Activated naive CD4-positive, alpha-beta T cell (primary cell): Measurements from ENCODE around the gene SERPINA1.
"Not testable (repeated sequence)": the region's sequence is repeated elsewhere in the genome, so short reads cannot be mapped to it uniquely, and the experiment has no call there.

Source experiments
- DNase-seq, 4 experiments: peaks; one replicate each; lab custom pipeline; 2025; lab: John Stamatoyannopoulos, UW

Gene SERPINA1

DNA sequence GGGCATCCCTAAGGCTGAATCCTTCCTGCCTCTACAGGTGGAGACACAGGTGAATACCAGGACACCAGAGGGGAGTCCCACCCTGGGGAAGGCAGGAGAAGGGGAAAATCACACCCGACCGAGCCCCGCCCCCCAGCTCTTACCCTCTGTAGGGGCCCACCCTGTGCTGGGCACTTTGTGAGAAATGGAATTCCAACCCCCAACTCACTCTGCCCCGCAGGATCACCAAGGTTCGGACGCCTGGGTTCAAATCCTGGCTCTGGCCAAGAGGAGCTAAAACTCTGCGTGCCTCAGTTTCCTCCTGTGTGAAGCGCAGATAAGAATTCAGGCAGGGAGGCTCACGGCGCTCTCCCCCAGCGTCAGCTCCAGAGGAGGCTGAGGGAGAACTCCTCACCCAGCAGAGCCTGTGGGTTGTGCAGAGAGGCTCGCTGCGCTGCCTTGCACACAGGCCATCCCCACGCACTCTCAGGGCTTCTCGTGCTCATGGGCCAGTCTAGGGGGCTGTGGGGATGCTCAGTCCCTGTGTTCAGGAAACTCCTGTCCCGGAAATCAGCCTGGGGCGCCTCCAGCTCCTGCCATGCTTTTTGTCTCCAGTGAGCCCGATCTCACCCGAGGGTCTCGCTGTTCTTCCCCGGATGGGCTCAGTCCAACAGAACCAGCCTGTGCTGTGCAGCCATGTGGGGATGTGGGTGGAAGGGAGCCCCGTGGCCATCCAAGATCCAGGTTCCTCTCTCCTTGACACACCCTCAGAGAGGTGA is 18.5 kb downstream of the SERPINA1 start:
- not testable (repeated sequence) for DNase-seq

DNA sequence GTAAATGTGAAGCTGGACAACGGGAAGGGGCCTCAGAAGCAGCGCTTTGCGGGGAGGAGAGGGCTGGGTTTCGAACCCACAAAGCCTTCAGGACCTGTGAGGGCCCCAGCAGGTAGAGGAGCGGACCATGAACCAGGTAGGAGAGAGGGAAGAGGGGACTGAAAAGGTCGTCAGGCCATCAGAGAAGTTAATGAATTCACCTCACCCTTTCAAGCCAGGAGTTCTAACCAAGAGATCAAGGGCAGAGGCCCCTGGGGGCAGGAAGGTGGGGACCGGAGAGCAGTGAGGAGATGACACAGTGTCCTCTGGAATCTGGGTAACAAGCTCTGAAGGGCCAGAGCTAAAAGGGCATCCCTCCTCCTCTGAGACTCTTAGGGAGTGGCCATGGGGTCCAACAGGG is 19.4 kb downstream of the SERPINA1 start:
- DNase-seq: no peak

DNA sequence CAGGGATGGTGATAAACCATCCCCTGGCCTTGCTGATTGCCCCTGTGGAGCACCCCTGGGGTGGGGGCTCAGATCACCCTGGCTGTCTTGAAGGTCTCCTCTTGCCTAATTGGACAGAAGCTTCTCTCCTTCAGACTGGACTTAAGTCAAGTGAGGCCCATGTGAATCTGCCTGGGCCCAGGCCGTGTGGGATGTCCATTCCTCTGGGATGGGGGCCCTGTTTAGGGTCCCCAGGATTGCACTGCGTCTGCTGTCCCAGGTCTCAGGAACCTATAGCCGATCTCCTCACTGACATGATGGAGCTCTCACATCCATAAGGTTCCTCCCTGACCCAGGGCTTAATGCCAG is 20.2 kb downstream of the SERPINA1 start:
- DNase-seq: no peak

GRCh38 chr14:94367347-94368242 is 20.8 kb downstream of the SERPINA1 start:
- DNase-seq: no peak

DNA sequence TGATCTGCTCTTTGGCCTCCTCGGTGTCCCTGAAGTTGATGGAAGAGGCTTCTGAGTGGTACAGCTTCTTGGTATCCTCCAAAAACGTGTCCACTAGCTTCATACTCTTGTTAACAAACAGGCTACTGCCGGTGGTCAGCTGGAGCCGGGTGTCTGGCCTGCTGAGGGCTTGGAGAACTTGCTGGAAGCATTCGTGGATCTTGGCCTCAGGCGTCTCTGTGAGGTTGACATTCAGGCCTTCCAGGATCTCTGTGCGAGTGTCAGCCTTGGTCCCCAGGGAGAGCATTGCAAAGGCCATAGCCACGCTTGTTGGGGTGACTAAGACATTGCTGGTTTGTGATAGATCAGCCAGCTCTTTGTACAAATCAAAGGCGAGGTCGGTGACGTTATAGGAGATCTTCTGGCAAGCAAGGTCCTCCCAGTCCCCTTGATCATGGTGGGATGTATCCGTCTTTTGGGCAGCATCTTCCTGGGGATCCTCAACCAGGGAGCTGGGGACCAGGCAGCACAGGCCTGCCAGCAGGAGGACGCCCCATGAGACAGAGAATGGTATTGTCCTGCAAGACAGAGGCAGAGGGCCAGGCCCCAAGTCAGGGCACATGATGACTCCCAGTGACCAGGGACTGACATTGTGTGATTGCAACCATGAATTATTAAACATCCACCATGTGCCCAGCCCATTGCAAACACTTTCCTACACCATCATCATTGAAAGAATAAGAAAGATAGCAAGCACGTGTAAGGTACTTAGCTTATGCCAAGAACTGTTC is 22.1 kb downstream of the SERPINA1 start, which contains the start of gene SERPINA2:
Gene SERPINA2 (minus strand): TSS at position 553 of the 770 bp plus-strand sequence.
- DNase-seq: no peak

- DNase-seq: no peak
Observed at GRCh38 chr14:94365624-94366023, 22.8 kb downstream of the SERPINA1 start.

- DNase-seq: no peak
Observed at GRCh38 chr14:94364964-94365363, 23.4 kb downstream of the SERPINA1 start.

DNA sequence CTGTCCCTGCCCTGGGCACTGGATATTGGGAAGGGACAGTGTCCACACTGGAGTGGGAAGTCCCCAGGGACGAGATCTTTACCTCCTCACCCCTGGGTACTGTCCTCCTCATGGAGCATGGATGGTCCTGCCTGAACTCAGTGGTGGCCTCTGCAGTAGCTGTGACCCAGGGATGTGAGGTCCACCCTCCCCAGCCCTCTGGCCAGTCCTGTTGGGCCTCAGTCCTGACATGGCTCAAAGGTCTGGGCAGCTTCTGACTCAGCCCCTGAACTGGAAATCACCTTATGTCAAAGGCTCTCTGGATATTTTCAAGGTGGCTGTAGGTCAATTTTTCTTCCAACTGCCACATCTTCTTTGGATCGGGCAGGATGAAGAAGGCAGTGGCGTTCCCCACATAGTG is 24.4 kb downstream of the SERPINA1 start:
- DNase-seq: no peak

- no peak for DNase-seq
Observed at GRCh38 chr14:94363151-94363624, 25.2 kb downstream of the SERPINA1 start.

DNA sequence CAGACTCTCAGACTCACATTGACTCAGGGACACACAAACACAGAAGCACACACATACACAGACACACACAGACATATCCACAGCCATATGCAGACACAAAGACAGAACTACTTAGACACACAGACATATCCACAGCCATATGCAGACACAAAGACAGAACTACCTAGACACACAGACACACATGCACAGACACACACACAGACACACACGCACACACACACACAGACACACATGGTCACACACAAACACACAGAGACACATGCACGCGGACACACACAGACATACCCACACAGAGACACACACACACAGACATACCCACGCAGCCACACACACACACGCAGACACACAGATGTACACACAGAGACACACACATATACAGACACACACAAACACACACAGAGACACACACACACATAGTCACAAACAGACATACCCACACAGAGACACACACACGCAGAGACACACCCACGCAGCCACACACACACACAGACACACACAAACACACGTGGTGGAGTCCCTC is 25.7 kb downstream of the SERPINA1 start:
- DNase-seq: no peak

- no peak for DNase-seq
Observed at GRCh38 chr14:94361682-94362081, 26.7 kb downstream of the SERPINA1 start.

DNA sequence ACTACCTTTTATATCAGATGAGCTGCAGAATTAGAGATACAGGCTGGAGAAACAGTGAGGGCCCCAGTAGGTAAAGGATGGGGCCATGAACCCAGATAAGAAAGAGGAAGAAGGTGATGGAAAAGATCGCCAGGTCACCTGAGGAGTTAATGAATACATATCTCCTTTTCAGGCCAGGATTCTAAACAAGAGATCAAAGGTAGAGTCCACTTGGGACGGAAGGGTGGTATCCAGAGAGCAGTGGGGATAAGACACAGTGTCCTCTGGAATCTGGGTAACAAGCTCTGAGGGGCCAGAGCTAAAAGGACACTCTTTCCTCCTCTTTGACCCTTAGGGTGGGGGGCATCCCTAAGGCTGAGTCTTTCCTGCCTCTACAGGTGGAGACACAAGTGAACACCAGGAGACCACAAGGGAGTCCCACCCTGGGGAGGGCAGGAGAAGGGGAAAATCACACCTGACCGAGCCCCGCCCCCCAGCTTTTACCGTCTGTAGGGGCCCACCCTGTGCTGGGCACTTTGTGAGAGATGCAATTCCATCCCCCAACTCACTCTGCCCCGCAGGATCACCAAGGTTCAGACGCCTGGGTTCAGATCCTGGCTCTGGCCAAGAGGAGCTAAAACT is 27.3 kb downstream of the SERPINA1 start:
- DNase-seq: no peak

DNA sequence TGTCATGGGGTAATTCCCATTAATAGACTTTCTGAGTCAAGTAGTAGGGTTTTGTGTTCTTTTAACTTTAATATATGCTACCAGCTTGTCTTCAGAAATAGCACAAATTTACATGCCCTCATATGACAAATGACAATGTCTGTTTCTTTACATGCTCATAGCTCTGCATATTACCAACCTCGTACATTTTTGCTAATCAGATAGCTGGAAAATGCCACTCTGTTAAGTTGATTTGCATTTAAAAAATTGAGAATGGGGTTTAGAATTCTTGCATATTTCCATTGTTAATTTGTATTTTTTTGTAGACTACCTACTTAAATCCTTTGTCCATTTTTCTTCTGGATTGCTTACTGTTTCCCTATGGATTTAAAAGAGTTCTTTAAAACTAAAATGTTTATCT is 31.2 kb downstream of the SERPINA1 start:
- no peak for DNase-seq

- DNase-seq: no peak
Observed at GRCh38 chr14:94356379-94357056, 31.9 kb downstream of the SERPINA1 start.

- no peak for DNase-seq
Observed at GRCh38 chr14:94355191-94355794, 33.1 kb downstream of the SERPINA1 start.

DNA sequence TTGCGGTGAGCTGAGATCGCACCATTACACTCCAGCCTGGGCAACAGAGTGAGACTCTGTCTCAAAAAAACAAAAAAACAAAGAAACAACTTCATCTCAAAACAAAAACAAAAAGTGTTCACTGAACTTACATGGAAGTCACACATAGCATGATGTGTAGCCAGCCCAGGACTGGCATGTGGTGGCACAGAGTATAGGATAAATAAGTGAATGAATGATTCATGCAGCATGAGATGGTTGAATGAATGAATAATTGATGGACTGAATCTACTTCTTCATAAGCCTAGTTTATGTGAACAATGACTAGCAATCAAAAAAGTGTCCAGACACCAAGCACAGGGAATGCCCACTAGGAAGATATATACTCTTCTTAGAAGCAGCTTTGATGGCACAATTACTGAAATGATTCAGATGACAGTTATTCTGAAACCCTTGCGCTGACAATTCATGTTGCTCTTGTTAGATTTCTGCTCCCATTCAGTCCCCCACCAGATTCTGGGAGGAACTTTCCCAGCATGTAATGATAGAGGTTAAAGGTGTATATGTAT is 33.7 kb downstream of the SERPINA1 start:
- DNase-seq: no peak

GRCh38 chr14:94354190-94354589 is 34.2 kb downstream of the SERPINA1 start:
- DNase-seq: not testable (repeated sequence)

DNA sequence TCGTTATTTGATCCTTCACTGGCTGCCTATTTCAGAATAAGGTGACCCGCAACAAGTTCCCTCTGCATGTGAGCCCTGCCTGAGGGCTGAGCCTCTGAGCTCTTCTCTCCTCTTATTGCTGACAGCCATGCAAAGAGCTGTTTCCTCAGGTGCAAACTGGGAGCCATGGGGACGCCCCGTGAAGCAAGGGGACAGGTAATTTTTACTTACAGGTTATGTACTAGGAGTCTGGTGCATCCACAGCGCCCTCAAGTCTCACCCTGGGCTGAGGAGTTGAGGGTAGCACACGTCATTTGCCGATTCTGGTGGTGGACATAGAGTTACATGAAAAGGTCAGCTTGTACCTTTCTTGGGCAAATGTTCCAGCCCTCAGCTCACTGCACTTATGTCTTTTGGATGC is 39.1 kb downstream of the SERPINA1 start:
- DNase-seq: no peak

DNA sequence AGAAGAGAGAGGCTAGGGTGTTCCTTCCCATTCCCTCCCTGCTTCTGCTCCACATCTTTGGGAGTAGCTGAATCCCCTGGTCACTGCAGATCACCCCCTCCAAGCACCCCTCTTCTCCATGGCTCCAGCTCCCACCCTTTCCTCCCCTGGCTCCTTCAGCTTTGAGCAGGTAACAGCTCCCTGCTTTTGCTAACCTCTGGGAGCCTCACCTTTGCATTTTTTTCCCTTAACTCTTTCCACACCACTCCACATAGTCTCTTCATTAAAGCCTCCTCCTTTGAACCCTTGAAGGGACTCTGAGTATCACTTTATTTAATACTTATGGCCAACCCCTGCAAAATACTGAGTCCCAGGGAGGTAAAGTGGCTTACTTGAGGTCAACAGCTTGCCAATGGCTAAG is 39.6 kb downstream of the SERPINA1 start:
- DNase-seq: no peak

- DNase-seq: no peak
Observed at GRCh38 chr14:94346841-94347240, 41.6 kb downstream of the SERPINA1 start.
